ENCODE results near the gene CDH13. TPM values are rescaled to one million over a fixed set of nuclear protein-coding genes. Genes with fewer than 3 reads are reported as not detected.
A peak's percentile ranks its signal among the peaks of the same experiment; 100 is the strongest.

The CDH13 gene
- total and polyA plus RNA-seq, 9 of the 15 experiments (the other 6 are each of a cell fraction or from before 2014, with no cell fraction given) = 0.03 TPM; not detected in 8

- no peak for FAIRE-seq
- no peak for ATAC-seq
- DNase-seq (ENCODE audit: extremely low read depth in 1 of 4, low spot score in 3 of 4) = no peak
- Histone ChIP-seq H4K20me1 (replicated peaks; ENCODE audit: control insufficient read depth, insufficient read depth, low read length) (no peaks in the 10 kb centered on the region), H3K9ac (ENCODE audit: insufficient read depth in 1 of 2, low read depth in 2 of 2, low read length in 2 of 2) (no peak overlapping the region), H3K27me3 (ENCODE audit: control insufficient read depth in 2 of 2, insufficient read depth in 2 of 2, low read length in 2 of 2) (no peaks in the 10 kb centered on the region), H3K4me3 (no peak overlapping the region), H3K4me1 (replicated peaks in 1 of 2; ENCODE audit: control insufficient read depth in 2 of 2, insufficient read depth in 2 of 2, low read length in 2 of 2) (no peaks in the 10 kb centered on the region), H3K36me3 (ENCODE audit: control insufficient read depth, insufficient read depth, low read length) (no peaks in the 10 kb centered on the region), H3K4me2 (ENCODE audit: insufficient read depth, low read length) (no peak overlapping the region), H3K79me2 (ENCODE audit: control insufficient read depth, insufficient read depth, low read length) (no peaks in the 10 kb centered on the region), H3K27ac (ENCODE audit: extremely low read depth, low read depth, low read length) (no peak overlapping the region), H3K9me1 (ENCODE audit: control insufficient read depth, insufficient read depth, low read length) (no peaks in the 10 kb centered on the region), H2AFZ (ENCODE audit: low read depth, low read length) (no peak overlapping the region), H3K9me3 (replicated peaks; ENCODE audit: control insufficient read depth, insufficient read depth, low read depth, low read length) (no peaks in the 10 kb centered on the region; the same call in 1 of the 2 replicates)
- in situ Hi-C loops (cut with MboI) = no loop called here
- WGBS (ENCODE audit: insufficient coverage, low coverage, missing lambda C conversion rate) = under 1% methylated on average over 10 of the region's 10 CpGs
- TF ChIP-seq ERF (CRISPR knock-in tag; IDR thresholded peaks at IDR 0.05) = no peak
- CTCF ChIA-PET (ENCODE audit: low intra/inter-chr PET ratio) = no interaction called here
- no TSS peak for BruUV-seq (replicated peaks)
- intact Hi-C loops (cut with micrococcal nuclease) = no loop called here
- POLR2A ChIA-PET = no interaction called here
Measured at GRCh38 chr16:83095941-83096692, 469.3 kb downstream of the CDH13 start.

DNA sequence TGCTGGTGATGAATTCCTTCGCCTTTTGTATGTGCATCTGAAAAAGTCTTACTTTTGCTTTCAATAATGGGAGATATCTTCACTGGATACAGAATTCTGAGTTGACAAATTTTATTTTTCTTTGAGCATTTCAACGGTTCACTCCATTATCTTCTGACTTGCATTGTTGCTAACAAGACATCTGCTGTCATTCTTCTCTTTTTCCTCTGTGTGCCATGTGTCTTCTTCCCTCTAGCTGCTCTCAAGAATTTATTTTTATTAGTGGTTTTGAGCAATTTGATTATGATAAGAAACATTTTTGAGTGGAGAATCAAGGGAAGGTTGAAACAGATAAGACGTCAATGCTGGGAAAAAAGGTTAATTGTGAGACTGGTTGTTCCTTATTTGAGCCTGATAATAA, 471.8 kb downstream of the CDH13 start:
- no TSS peak for BruUV-seq (replicated peaks)
- H3K79me2 ChIP-seq (ENCODE audit: control insufficient read depth, insufficient read depth, low read length) = no peaks in the 10 kb centered on the region
- H2AFZ ChIP-seq (ENCODE audit: low read depth, low read length) = no peak overlapping the region
- H3K27ac ChIP-seq (ENCODE audit: extremely low read depth, low read depth, low read length) = no peak overlapping the region
- peak; percentile 26 for FAIRE-seq
- intact Hi-C loops (cut with micrococcal nuclease) = no loop called here
- POLR2A ChIA-PET = no interaction called here
- H3K9me3 ChIP-seq (replicated peaks; ENCODE audit: control insufficient read depth, insufficient read depth, low read depth, low read length) = no peaks in the 10 kb centered on the region; the same call in 1 of the 2 replicates
- no peak for DNase-seq (ENCODE audit: extremely low read depth in 1 of 4, low spot score in 3 of 4)
- H3K9ac ChIP-seq (ENCODE audit: insufficient read depth in 1 of 2, low read depth in 2 of 2, low read length in 2 of 2) = no peak overlapping the region
- no peak overlapping the region for H3K4me3 ChIP-seq
- 0% methylated on average over 3 of the region's 3 CpGs for WGBS (ENCODE audit: insufficient coverage, low coverage, missing lambda C conversion rate)
- CTCF ChIA-PET (ENCODE audit: low intra/inter-chr PET ratio) = no interaction called here
- H3K36me3 ChIP-seq (ENCODE audit: control insufficient read depth, insufficient read depth, low read length) = no peaks in the 10 kb centered on the region
- no peaks in the 10 kb centered on the region for H4K20me1 ChIP-seq (replicated peaks; ENCODE audit: control insufficient read depth, insufficient read depth, low read length)
- TF ChIP-seq CBX3 (IDR thresholded peaks at IDR 0.05; ENCODE audit: borderline replicate concordance in 1 of 2, low read length in 2 of 2) = peak in 1 of 2 experiments; percentile 64; a peak in 1 of 3 replicates
- TF ChIP-seq PTTG1 (tag; IDR thresholded peaks at IDR 0.05; ENCODE audit: low read depth) = no peak
- TF ChIP-seq TRIM28 (IDR thresholded peaks at IDR 0.05) = peak; percentile 70; the same call in 1 of the 2 replicates
- no peak for TF ChIP-seq USF2 (CRISPR knock-in tag; IDR thresholded peaks at IDR 0.05)
- no peak for TF ChIP-seq ZFP1 (CRISPR knock-in tag; IDR thresholded peaks at IDR 0.05)
- peak; percentile 58; the same call in 1 of the 2 replicates for TF ChIP-seq CBX5 (IDR thresholded peaks at IDR 0.05; ENCODE audit: borderline replicate concordance, low read depth)
- TF ChIP-seq ZNF197 (CRISPR knock-in tag; IDR thresholded peaks at IDR 0.05; ENCODE audit: low read depth) = no peak
- no peak for TF ChIP-seq GTF2A2 (tag; IDR thresholded peaks at IDR 0.05)
- no peak for TF ChIP-seq ZBTB49 (CRISPR knock-in tag; IDR thresholded peaks at IDR 0.05; ENCODE audit: borderline replicate concordance)
- in situ Hi-C loops (cut with MboI) = no loop called here
- H3K27me3 ChIP-seq (ENCODE audit: control insufficient read depth in 2 of 2, insufficient read depth in 2 of 2, low read length in 2 of 2) = no peaks in the 10 kb centered on the region
- ATAC-seq = no peak
- no peaks in the 10 kb centered on the region for H3K9me1 ChIP-seq (ENCODE audit: control insufficient read depth, insufficient read depth, low read length)
- H3K4me2 ChIP-seq (ENCODE audit: insufficient read depth, low read length) = no peak overlapping the region
- H3K4me1 ChIP-seq (replicated peaks in 1 of 2; ENCODE audit: control insufficient read depth in 2 of 2, insufficient read depth in 2 of 2, low read length in 2 of 2) = no peaks in the 10 kb centered on the region

All from K562 (cell line).